Tibial artery (tissue), 4 donors: ENCODE data around the gene ABCG2.

Experiments used
- DNase-seq, 2 donors: peaks; one replicate each; pipeline ENCODE4 v3.0.0-alpha.2; 2019
- H3K27ac ChIP-seq, 2 donors: fragments of 200-600 bp; sonication (generic) in 1 of 2; 1 replicate in 1 of 2; 2 replicates in 1 of 2; pipeline ENCODE4 v1.5.1; 2018 to 2019; ENCODE audit warnings: mild to moderate bottlenecking in 1 of 2
- H3K27me3 ChIP-seq, 2 donors: fragments of 200-600 bp; sonication (generic) in 1 of 2; one replicate each; pipeline versions ENCODE4 v1.5.1 to v1.6.0; 2016 to 2019
- H3K36me3 ChIP-seq, 3 donors: fragments of 200-600 bp; sonication (generic) in 2 of 3; one replicate each; pipeline ENCODE4 v1.5.1; 2016 to 2019; ENCODE audit warnings: mild to moderate bottlenecking in 2 of 3
- H3K4me1 ChIP-seq, 4 donors: fragments of 200-600 bp; sonication (generic) in 2 of 4; 1 replicate in 3 of 4; 2 replicates in 1 of 4; pipeline ENCODE4 v1.5.1; 2016 to 2019
- H3K4me3 ChIP-seq, 2 donors: fragments of 200-600 bp; sonication (generic) in 1 of 2; 1 replicate in 1 of 2; 2 replicates in 1 of 2; pipeline ENCODE4 v1.5.1; 2018 to 2019; ENCODE audit warnings: mild to moderate bottlenecking in 2 of 2
- H3K9me3 ChIP-seq, 3 donors: fragments of 200-600 bp; sonication (generic) in 1 of 3; one replicate each; pipeline ENCODE4 v1.5.1; 2016 to 2019
- CTCF ChIP-seq, 2 experiments: fragments of 200-600 bp in 1 of 2; fragments of 450-650 bp in 1 of 2; IDR thresholded peaks; one replicate each; pipeline ENCODE4 v1.5.1; 2017 to 2019; ENCODE audit warnings: antibody characterized with exemption in 2 of 2, mild to moderate bottlenecking in 1 of 2, moderate library complexity in 1 of 2
- intact Hi-C: fragments of 100-400 bp; cut with DNase I; formaldehyde crosslinking; loops from one replicate; pipeline ENCODE4 v1.15.0; 2023; ENCODE audit warnings: low total_unique reads

The ABCG2 gene

GRCh38 chr4:88058295-88058694 lies 100.1 kb downstream of the ABCG2 start:
- peaks cover 63 to 71% (median 66%) of the 10 kb centered on the region in 3 donors for H3K36me3 ChIP-seq
- no peak overlapping the region for H3K27ac ChIP-seq
- no peaks in the 10 kb centered on the region for H3K27me3 ChIP-seq
- no peaks in the 10 kb centered on the region for H3K9me3 ChIP-seq
- TF ChIP-seq CTCF (IDR thresholded peaks at IDR 0.05), result no peak
- DNase-seq, result no peak
- H3K4me1 ChIP-seq, result no peaks in the 10 kb centered on the region
- intact Hi-C loops, result no loop called here
- no peak overlapping the region for H3K4me3 ChIP-seq

GRCh38 chr4:88054901-88055300 lies 103.5 kb downstream of the ABCG2 start:
- TF ChIP-seq CTCF (IDR thresholded peaks at IDR 0.05), result peak; percentile 18 to 20
- Histone ChIP-seq H3K27me3 (no peaks in the 10 kb centered on the region), H3K9me3 (no peaks in the 10 kb centered on the region), H3K36me3 (peaks cover 78 to 87% (median 83%) of the 10 kb centered on the region in 3 donors), H3K27ac (no peak overlapping the region), H3K4me3 (no peak overlapping the region), H3K4me1 (no peaks in the 10 kb centered on the region)
- intact Hi-C loops, result no loop called here
- no peak for DNase-seq

- intact Hi-C loops, result no loop called here
- no peak for TF ChIP-seq CTCF (IDR thresholded peaks at IDR 0.05)
- no peaks in the 10 kb centered on the region for H3K4me1 ChIP-seq
- no peak overlapping the region for H3K4me3 ChIP-seq
- DNase-seq, result no peak
- H3K27me3 ChIP-seq, result no peaks in the 10 kb centered on the region
- H3K36me3 ChIP-seq, result peaks cover 75 to 88% (median 87%) of the 10 kb centered on the region in 3 donors
- H3K27ac ChIP-seq, result no peak overlapping the region
- no peaks in the 10 kb centered on the region for H3K9me3 ChIP-seq
Measured at GRCh38 chr4:88054229-88054628, 104.2 kb downstream of the ABCG2 start.

- TF ChIP-seq CTCF (IDR thresholded peaks at IDR 0.05), result no peak
- Histone ChIP-seq H3K36me3 (peaks cover 91 to 94% (median 92%) of the 10 kb centered on the region in 3 donors), H3K4me1 (no peaks in the 10 kb centered on the region), H3K27me3 (no peaks in the 10 kb centered on the region), H3K27ac (no peak overlapping the region), H3K9me3 (no peaks in the 10 kb centered on the region), H3K4me3 (no peak overlapping the region)
- intact Hi-C loops, result no loop called here
- DNase-seq, result no peak
Measured at GRCh38 chr4:88045021-88045420, 113.4 kb downstream of the ABCG2 start.

GRCh38 chr4:88043586-88044340 lies 114.7 kb downstream of the ABCG2 start:
- intact Hi-C loops, result no loop called here
- peaks cover 93 to 98% (median 96%) of the 10 kb centered on the region in 3 donors for H3K36me3 ChIP-seq
- no peaks in the 10 kb centered on the region for H3K4me1 ChIP-seq
- no peak overlapping the region for H3K4me3 ChIP-seq
- TF ChIP-seq CTCF (IDR thresholded peaks at IDR 0.05), result no peak
- no peaks in the 10 kb centered on the region for H3K9me3 ChIP-seq
- DNase-seq, result no peak
- H3K27ac ChIP-seq, result no peak overlapping the region
- no peaks in the 10 kb centered on the region for H3K27me3 ChIP-seq
